Rectal smooth muscle tissue (tissue), 1 donor: ENCODE data around the gene DRAM1.

Experiments
- H3K27ac ChIP-seq: one replicate; pipeline ENCODE4 v1.7.0; 2013; ENCODE audit warnings: low read depth, low read length, inconsistent platforms
- H3K27me3 ChIP-seq: one replicate; pipeline ENCODE4 v1.7.0; 2013; ENCODE audit warnings: low read length; ENCODE audit not compliant: control insufficient read depth, insufficient read depth
- H3K36me3 ChIP-seq: one replicate; pipeline ENCODE4 v1.7.0; 2013; ENCODE audit warnings: low read length; ENCODE audit not compliant: control insufficient read depth, insufficient read depth
- H3K4me1 ChIP-seq: one replicate; pipeline ENCODE4 v1.7.0; 2013; ENCODE audit warnings: low read length; ENCODE audit not compliant: control insufficient read depth, insufficient read depth
- H3K4me3 ChIP-seq: one replicate; pipeline ENCODE4 v1.7.0; 2013; ENCODE audit warnings: low read length
- H3K9ac ChIP-seq: one replicate; pipeline ENCODE4 v1.7.0; 2013; ENCODE audit warnings: low read length

DRAM1 gene

GRCh38 chr12:101959607-101960006, 82.2 kb downstream of the DRAM1 start:
- H3K27me3 ChIP-seq: no peaks in the 10 kb centered on the region
- H3K4me3 ChIP-seq: no peak overlapping the region
- H3K4me1 ChIP-seq: no peaks in the 10 kb centered on the region
- H3K27ac ChIP-seq: no peak overlapping the region
- no peak overlapping the region for H3K9ac ChIP-seq
- no peaks in the 10 kb centered on the region for H3K36me3 ChIP-seq

DNA sequence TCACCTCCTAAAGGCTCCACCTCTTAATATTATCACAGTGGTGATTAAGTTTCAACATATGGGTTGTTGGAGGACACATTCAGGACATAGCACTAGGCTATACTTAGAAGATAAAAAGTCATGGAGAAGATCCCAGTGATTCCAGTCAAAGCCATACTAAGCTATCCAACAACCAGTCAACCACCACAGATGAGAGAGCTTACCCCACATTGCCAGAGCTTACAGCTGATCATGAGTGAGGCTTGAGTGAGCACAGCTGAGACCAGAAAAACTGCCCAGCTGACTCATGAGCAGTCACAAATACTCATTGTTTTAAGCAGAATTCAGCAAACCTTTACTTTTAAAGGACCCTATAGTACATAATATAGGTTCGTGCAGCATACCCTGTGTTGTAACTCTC, 85.1 kb downstream of the DRAM1 start:
- Histone ChIP-seq H3K4me3 (no peak overlapping the region), H3K27me3 (no peaks in the 10 kb centered on the region), H3K4me1 (no peaks in the 10 kb centered on the region), H3K36me3 (no peaks in the 10 kb centered on the region), H3K9ac (no peak overlapping the region), H3K27ac (no peak overlapping the region)

DNA sequence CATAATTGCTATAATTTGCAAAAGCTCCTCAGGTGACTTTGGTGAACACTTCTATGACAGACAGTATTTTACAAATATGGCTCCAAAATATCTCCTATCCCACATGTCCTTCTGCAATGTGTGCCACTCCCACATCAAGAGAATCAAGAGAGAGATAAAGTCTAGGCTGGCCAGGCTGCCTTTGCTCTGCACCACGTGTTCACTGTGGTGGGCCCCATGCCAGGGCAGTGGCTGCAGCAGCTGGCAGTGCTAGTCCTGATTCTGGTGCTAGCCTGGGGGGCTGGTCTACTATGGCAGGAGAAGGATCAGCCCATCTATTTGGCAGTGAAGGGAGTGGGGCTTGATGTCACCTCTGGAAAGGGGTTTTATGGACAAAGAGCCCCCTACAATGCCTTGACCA, 86.3 kb downstream of the DRAM1 start:
- Histone ChIP-seq H3K9ac (no peak overlapping the region), H3K36me3 (no peaks in the 10 kb centered on the region), H3K4me1 (no peaks in the 10 kb centered on the region), H3K27me3 (no peaks in the 10 kb centered on the region), H3K27ac (no peak overlapping the region), H3K4me3 (no peak overlapping the region)

DNA sequence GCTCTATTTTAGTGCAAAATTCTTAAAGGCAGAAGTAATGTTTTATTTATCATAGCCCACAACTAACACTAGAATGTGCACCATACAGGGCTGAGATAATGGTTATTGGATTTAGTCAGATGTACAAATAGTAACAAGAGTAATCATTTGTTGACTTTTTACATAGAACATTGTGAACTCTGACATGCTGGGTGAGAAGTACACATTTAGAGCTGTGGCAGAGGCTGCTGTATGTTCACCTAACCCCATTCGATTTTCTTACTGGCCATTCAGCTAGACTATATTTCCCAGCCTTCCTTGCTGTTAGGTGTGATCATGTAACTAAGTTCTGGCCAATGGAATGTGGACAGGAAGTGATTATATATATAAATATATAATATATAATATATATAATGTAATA, 89.1 kb downstream of the DRAM1 start:
- Histone ChIP-seq H3K36me3 (no peaks in the 10 kb centered on the region), H3K9ac (no peak overlapping the region), H3K27me3 (no peaks in the 10 kb centered on the region), H3K4me3 (no peak overlapping the region), H3K27ac (no peak overlapping the region), H3K4me1 (no peaks in the 10 kb centered on the region)

DNA sequence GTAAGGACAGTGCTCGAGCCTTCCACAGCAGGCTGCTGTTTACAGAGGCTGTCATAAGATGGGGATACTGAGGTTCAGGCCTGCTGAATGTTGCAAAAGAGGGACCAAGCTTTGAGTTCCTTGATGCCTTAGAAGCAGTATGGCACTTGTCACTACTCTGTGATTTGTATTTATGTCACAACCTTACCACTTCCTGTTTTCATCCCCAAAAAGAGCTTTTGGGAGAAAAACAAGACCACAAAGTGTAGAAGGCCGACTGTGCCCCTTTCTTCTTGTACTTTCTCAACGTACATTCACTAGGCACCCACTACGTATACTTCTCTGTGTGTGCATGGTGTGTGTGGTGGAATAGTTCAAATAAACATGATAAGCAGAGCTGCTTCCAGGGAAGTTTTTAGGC, 90.1 kb downstream of the DRAM1 start:
- Histone ChIP-seq H3K9ac (no peak overlapping the region), H3K27me3 (no peaks in the 10 kb centered on the region), H3K27ac (no peak overlapping the region), H3K36me3 (no peaks in the 10 kb centered on the region), H3K4me1 (no peaks in the 10 kb centered on the region), H3K4me3 (no peak overlapping the region)

DNA sequence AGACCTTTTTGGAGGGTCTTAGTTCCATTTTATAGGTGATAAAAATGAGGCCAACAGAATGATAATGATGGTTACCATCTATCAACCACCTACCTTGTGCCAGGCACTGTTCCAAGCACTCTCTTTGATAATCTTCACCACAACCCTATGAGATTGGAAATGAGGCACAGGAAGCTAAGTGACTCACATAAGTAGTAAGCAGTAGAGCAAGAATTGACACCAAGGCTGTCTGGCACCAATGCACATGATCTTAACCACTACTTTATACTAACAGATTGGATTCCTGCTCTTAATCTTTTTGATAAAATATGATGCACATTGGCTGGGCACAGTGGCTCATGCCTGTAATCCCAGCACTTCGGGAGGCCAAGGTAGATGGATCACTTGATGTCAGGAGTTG, 91.4 kb downstream of the DRAM1 start:
- H3K27ac ChIP-seq: no peak overlapping the region
- no peak overlapping the region for H3K9ac ChIP-seq
- H3K36me3 ChIP-seq: no peaks in the 10 kb centered on the region
- H3K27me3 ChIP-seq: no peaks in the 10 kb centered on the region
- no peak overlapping the region for H3K4me3 ChIP-seq
- H3K4me1 ChIP-seq: no peaks in the 10 kb centered on the region
